ENCODE measurements around the gene PIK3R1. TPM values are rescaled to one million over a fixed set of nuclear protein-coding genes. Genes with fewer than 3 reads are reported as not detected.

The PIK3R1 gene
- total and polyA plus RNA-seq, 4 donors, result 6.8 to 222 (median 74.9) TPM

DNA sequence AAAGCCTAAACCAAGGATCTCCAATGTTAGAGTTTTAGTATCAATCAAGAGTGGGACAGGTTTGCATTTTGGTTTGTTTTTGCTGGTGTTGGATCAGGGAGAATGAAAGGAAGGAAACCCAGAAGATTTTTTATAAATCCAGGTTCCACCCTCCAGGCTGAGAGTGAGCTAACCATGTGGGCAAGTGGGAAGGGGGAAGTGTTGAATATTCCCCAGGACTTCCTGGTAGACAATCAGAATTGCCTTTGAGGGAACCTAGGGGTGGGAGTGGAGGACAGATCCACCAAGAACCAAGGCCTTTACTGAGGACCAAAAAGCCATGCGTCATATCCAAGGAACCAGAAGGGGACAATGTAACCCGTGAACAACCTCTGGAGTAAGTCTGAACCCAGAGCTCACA, 33.5 kb upstream of the PIK3R1 start:
- no peak for ATAC-seq (ENCODE audit: insufficient read depth, low FRiP score)
- Histone ChIP-seq H3K4me3 (no peak overlapping the region), H3K4me1 (ENCODE audit: control insufficient read depth in 5 of 5, insufficient read depth in 5 of 5, low read length in 5 of 5) (peaks cover 0 to 4% (median under 1%) of the 10 kb centered on the region in 5 donors), H3K9ac (ENCODE audit: insufficient read depth in 1 of 2, low read length in 2 of 2) (no peak overlapping the region), H3K27ac (ENCODE audit: low read depth in 1 of 2, low read length in 1 of 2) (no peak overlapping the region), H3K9me3 (ENCODE audit: control insufficient read depth in 4 of 4, insufficient read depth in 3 of 4, low read length in 3 of 4) (peaks cover 0 to 1% (median 0%) of the 10 kb centered on the region in 4 donors), H3K36me3 (ENCODE audit: control insufficient read depth in 4 of 4, insufficient read depth in 4 of 4, low read length in 4 of 4) (no peaks in the 10 kb centered on the region), H3K27me3 (ENCODE audit: control insufficient read depth in 3 of 3, insufficient read depth in 3 of 3, low read length in 2 of 3) (no peaks in the 10 kb centered on the region)
- TF ChIP-seq, protein P1, sequence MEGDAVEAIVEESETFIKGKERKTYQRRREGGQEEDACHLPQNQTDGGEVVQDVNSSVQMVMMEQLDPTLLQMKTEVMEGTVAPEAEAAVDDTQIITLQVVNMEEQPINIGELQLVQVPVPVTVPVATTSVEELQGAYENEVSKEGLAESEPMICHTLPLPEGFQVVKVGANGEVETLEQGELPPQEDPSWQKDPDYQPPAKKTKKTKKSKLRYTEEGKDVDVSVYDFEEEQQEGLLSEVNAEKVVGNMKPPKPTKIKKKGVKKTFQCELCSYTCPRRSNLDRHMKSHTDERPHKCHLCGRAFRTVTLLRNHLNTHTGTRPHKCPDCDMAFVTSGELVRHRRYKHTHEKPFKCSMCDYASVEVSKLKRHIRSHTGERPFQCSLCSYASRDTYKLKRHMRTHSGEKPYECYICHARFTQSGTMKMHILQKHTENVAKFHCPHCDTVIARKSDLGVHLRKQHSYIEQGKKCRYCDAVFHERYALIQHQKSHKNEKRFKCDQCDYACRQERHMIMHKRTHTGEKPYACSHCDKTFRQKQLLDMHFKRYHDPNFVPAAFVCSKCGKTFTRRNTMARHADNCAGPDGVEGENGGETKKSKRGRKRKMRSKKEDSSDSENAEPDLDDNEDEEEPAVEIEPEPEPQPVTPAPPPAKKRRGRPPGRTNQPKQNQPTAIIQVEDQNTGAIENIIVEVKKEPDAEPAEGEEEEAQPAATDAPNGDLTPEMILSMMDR (IDR thresholded peaks at IDR 0.05; ENCODE audit: control extremely low read depth, extremely low read depth), result no peak
- DNase-seq, result no peak
- WGBS, 2 donors, result 95 to 97% methylated on average over 2 of the region's 2 CpGs

DNA sequence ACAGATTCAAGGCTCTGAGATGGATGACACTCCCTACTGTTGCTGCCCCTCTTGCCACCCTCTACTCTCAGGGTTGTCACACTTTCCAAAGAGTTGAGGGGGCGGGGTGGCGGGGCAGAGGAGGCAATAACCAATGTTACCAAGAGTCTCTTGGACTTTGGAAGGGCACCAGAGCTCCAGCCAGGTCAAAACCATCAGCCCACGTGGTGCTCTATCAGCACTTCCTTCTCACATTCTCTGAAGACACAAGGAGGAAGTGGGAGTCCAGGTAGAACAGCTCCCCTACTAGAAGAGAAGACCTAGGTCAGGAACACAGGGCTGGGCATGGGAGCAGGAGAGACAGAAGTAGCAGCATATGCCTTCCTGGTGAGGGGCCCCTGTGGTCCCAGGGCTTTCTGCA, 33.0 kb upstream of the PIK3R1 start:
- TF ChIP-seq, protein P1 (IDR thresholded peaks at IDR 0.05; ENCODE audit: control extremely low read depth, extremely low read depth), result no peak
- H3K36me3 ChIP-seq (ENCODE audit: control insufficient read depth in 4 of 4, insufficient read depth in 4 of 4, low read length in 4 of 4), result no peaks in the 10 kb centered on the region
- H3K27me3 ChIP-seq (ENCODE audit: control insufficient read depth in 3 of 3, insufficient read depth in 3 of 3, low read length in 2 of 3), result no peaks in the 10 kb centered on the region
- peaks cover 0 to 6% (median 2%) of the 10 kb centered on the region in 5 donors for H3K4me1 ChIP-seq (ENCODE audit: control insufficient read depth in 5 of 5, insufficient read depth in 5 of 5, low read length in 5 of 5)
- H3K9me3 ChIP-seq (ENCODE audit: control insufficient read depth in 4 of 4, insufficient read depth in 3 of 4, low read length in 3 of 4), result no peaks in the 10 kb centered on the region
- no peak overlapping the region for H3K9ac ChIP-seq (ENCODE audit: insufficient read depth in 1 of 2, low read length in 2 of 2)
- ATAC-seq (ENCODE audit: insufficient read depth, low FRiP score) (no peak), DNase-seq (no peak)
- no peak overlapping the region for H3K4me3 ChIP-seq
- 73 to 79% methylated on average over 3 of the region's 3 CpGs for WGBS, 2 donors
- H3K27ac ChIP-seq (ENCODE audit: low read depth in 1 of 2, low read length in 1 of 2), result no peak overlapping the region

DNA sequence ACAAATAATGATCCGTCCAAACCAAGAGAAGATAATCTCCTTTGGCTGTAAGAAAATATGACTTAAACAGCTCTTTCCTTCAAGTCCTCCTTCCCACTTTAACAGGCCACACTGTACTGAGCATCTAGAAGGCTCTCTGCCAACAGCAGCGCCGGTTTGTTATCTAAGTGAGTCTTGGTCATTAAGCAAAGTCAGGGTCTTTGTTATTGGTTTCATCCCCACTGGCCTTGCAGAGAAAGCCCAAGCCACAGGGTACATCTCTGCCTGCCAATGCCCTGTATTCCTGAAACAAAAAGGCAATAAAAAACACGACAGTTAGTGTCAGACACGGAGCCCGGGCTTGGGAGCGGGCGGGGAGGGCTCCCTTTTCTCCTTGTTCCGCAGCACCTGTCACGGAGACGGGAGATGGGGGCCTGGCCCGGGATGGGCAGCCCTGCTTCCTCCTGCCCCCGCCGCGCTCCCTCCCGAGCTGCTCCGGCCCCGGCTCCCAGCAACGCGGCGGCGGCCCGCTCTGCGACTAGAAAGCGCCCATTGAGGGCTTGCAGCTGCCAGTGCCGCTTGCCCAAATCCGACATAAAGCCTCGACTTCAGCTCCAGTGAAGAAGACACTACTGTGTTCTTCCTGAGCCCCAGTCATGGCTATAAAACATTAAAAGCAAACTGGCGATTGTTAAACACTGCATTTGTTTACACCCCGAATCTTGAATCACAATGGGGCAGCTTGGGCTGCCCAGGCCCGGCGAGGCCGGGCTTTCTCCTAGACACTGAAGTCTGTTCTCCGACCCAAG, 28.1 kb upstream of the PIK3R1 start:
- ATAC-seq (ENCODE audit: insufficient read depth, low FRiP score), result peak; percentile 27
- Histone ChIP-seq H3K9me3 (ENCODE audit: control insufficient read depth in 4 of 4, insufficient read depth in 3 of 4, low read length in 3 of 4) (no peaks in the 10 kb centered on the region), H3K36me3 (ENCODE audit: control insufficient read depth in 4 of 4, insufficient read depth in 4 of 4, low read length in 4 of 4) (no peaks in the 10 kb centered on the region), H3K27ac (ENCODE audit: low read depth in 1 of 2, low read length in 1 of 2) (peak overlapping the region in 1 of 2 donors; percentile 17), H3K27me3 (ENCODE audit: control insufficient read depth in 3 of 3, insufficient read depth in 3 of 3, low read length in 2 of 3) (no peaks in the 10 kb centered on the region), H3K4me1 (ENCODE audit: control insufficient read depth in 5 of 5, insufficient read depth in 5 of 5, low read length in 5 of 5) (peaks cover 0 to 9% (median 0%) of the 10 kb centered on the region in 5 donors), H3K9ac (ENCODE audit: insufficient read depth in 1 of 2, low read length in 2 of 2) (peak overlapping the region; percentile 33 to 42), H3K4me3 (no peak overlapping the region)
- TF ChIP-seq, protein P1 (IDR thresholded peaks at IDR 0.05; ENCODE audit: control extremely low read depth, extremely low read depth), result no peak
- peak; percentile 77 to 89 (median 85) for DNase-seq
- 44 to 54% methylated on average over 34 of the region's 34 CpGs for WGBS, 2 donors

All from lung (tissue), 12 donors.